Left ventricle myocardium inferior (tissue), 1 donor: ENCODE data around the gene DRC1. TPM values are rescaled to one million over a fixed set of nuclear protein-coding genes. Genes with fewer than 3 reads are reported as not detected.

Experiments used
- DNase-seq: peaks from one replicate; pipeline ENCODE4 v3.0.0-alpha.2; 2020
- H3K27ac ChIP-seq: fragments of 200-600 bp; replicated peaks from 2 replicates; pipeline ENCODE4 v1.8.0; 2021
- H3K27me3 ChIP-seq: fragments of 200-600 bp; 2 replicates; pipeline ENCODE4 v1.8.0; 2021; ENCODE audit warnings: low read depth
- H3K36me3 ChIP-seq: fragments of 200-600 bp; 2 replicates; pipeline ENCODE4 v1.8.0; 2021
- H3K4me1 ChIP-seq: fragments of 200-600 bp; 2 replicates; pipeline ENCODE4 v1.8.0; 2021
- H3K4me3 ChIP-seq: fragments of 200-600 bp; 2 replicates; pipeline ENCODE4 v1.8.0; 2021; ENCODE audit warnings: mild to moderate bottlenecking, moderate library complexity
- H3K9me3 ChIP-seq: fragments of 200-600 bp; replicated peaks from 2 replicates; pipeline ENCODE4 v1.8.0; 2021
- CTCF ChIP-seq: fragments of 200-600 bp; IDR thresholded peaks from 2 replicates; pipeline ENCODE4 v1.8.0; 2021; ENCODE audit warnings: antibody characterized with exemption, mild to moderate bottlenecking, borderline replicate concordance
- intact Hi-C: fragments of 100-400 bp; cut with micrococcal nuclease; formaldehyde crosslinking; loops from one replicate; pipeline ENCODE4 v1.11.0; 2022
- total RNA-seq: library from RNA; stranded (reverse); fragmentation: NEBNext Ultra II Directional; extraction: Animal tissue kit (Norgen Biotek cat#: 25700); gene quantifications from one replicate; pipeline ENCODE4 v1.2.1, GENCODE V29; 2021
- donor health status: DM: no; HTN: yes; CAD: no; lungs with severe emphysema.

The DRC1 gene
- total RNA-seq, 1 donor from 2014 or later: not detected

DNA sequence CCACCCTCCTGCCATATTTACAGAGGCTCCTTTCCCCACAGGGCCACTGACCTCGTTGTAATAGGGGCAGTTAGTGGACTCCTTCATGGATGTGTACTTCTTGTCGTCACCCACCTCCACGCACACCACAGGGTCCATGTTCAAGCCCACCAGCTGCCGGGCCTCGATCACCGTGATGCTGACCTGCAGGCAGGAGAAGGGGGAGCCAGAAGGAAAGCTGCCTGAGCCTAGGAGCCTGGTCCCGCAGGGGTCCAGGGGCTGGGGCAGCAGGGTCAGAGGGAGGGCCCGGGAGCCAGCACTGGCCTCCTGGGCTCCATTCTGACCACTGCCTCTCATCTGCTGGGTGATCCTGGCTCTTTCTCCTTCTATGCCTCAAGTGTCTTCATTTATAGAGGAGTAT lies 93.2 kb downstream of the DRC1 start:
- intact Hi-C loops: no loop called here
- DNase-seq: no peak
- Histone ChIP-seq H3K4me1 (no peaks in the 10 kb centered on the region), H3K9me3 (peaks cover 4% of the 10 kb centered on the region), H3K27me3 (peaks cover 12% of the 10 kb centered on the region), H3K4me3 (no peak overlapping the region), H3K27ac (no peak overlapping the region), H3K36me3 (no peaks in the 10 kb centered on the region)
- no peak for TF ChIP-seq CTCF

GRCh38 chr2:26495705-26496297 lies 94.1 kb downstream of the DRC1 start:
- TF ChIP-seq CTCF: no peak
- Histone ChIP-seq H3K4me3 (no peak overlapping the region), H3K27me3 (peaks cover 12% of the 10 kb centered on the region), H3K4me1 (no peaks in the 10 kb centered on the region), H3K27ac (no peak overlapping the region), H3K9me3 (peaks cover 4% of the 10 kb centered on the region), H3K36me3 (no peaks in the 10 kb centered on the region)
- DNase-seq: no peak
- intact Hi-C loops: no loop called here

- DNase-seq: no peak
- peaks cover 4% of the 10 kb centered on the region for H3K9me3 ChIP-seq
- TF ChIP-seq CTCF: no peak
- H3K27me3 ChIP-seq: peaks cover 29% of the 10 kb centered on the region
- intact Hi-C loops: no loop called here
- no peaks in the 10 kb centered on the region for H3K36me3 ChIP-seq
- no peak overlapping the region for H3K27ac ChIP-seq
- H3K4me3 ChIP-seq: no peak overlapping the region
- H3K4me1 ChIP-seq: peaks cover 11% of the 10 kb centered on the region
These were observed 98.7 kb downstream of the DRC1 start for GRCh38 chr2:26500406-26500805.

- DNase-seq: peak; percentile 67
- Histone ChIP-seq H3K36me3 (no peaks in the 10 kb centered on the region), H3K27me3 (peaks cover 21% of the 10 kb centered on the region), H3K4me3 (peak overlapping the region; percentile 62), H3K9me3 (no peaks in the 10 kb centered on the region), H3K27ac (no peak overlapping the region), H3K4me1 (peaks cover 11% of the 10 kb centered on the region)
- intact Hi-C loops: no loop called here
- peak; percentile 87 for TF ChIP-seq CTCF
These were observed 101.6 kb downstream of the DRC1 start for GRCh38 chr2:26503231-26503880.

GRCh38 chr2:26504002-26504401 lies 102.3 kb downstream of the DRC1 start:
- no peak overlapping the region for H3K27ac ChIP-seq
- no peaks in the 10 kb centered on the region for H3K36me3 ChIP-seq
- H3K9me3 ChIP-seq: no peaks in the 10 kb centered on the region
- H3K27me3 ChIP-seq: peaks cover 17% of the 10 kb centered on the region
- no peak for TF ChIP-seq CTCF
- intact Hi-C loops: no loop called here
- peaks cover 11% of the 10 kb centered on the region for H3K4me1 ChIP-seq
- peak overlapping the region; percentile 62 for H3K4me3 ChIP-seq
- no peak for DNase-seq
